H9 (cell line): ENCODE measurements around the gene CCDC134. TPM values are rescaled to one million over a fixed set of nuclear protein-coding genes. Genes with fewer than 3 reads are reported as not detected.

Source experiments
- DNase-seq: peaks from one replicate; pipeline ENCODE4 v3.0.0-alpha.2; 2017
- H2AFZ ChIP-seq: one replicate; pipeline ENCODE4 v1.6.1; 2013; ENCODE audit warnings: mild to moderate bottlenecking, low read length, control low read depth, moderate library complexity
- H2AK5ac ChIP-seq: 2 replicates; pipeline ENCODE4 v1.6.1; 2013; ENCODE audit warnings: low read length, control low read depth, mixed read lengths; ENCODE audit not compliant: insufficient read length
- H2BK120ac ChIP-seq: one replicate; pipeline ENCODE4 v1.6.1; 2013; ENCODE audit warnings: low read depth, mild to moderate bottlenecking, low read length, control low read depth, inconsistent platforms; ENCODE audit not compliant: poor library complexity, severe bottlenecking
- H2BK12ac ChIP-seq: 2 replicates; pipeline ENCODE4 v1.6.1; 2013; ENCODE audit warnings: low read length, control low read depth, mixed read lengths, low read depth; ENCODE audit not compliant: insufficient read length
- H2BK15ac ChIP-seq: 2 replicates; pipeline ENCODE4 v1.6.1; 2013; ENCODE audit warnings: low read depth, low read length, control low read depth
- H2BK20ac ChIP-seq: one replicate; pipeline ENCODE4 v1.6.1; 2013; ENCODE audit warnings: low read depth, mild to moderate bottlenecking, low read length, control low read depth, inconsistent platforms; ENCODE audit not compliant: poor library complexity, severe bottlenecking
- H2BK5ac ChIP-seq: 2 replicates; pipeline ENCODE4 v1.6.1; 2013; ENCODE audit warnings: low read length, control low read depth, mixed read lengths; ENCODE audit not compliant: insufficient read length
- H3K14ac ChIP-seq: 2 replicates; pipeline ENCODE4 v1.6.1; 2013; ENCODE audit warnings: low read length, control low read depth; ENCODE audit not compliant: insufficient read depth
- H3K18ac ChIP-seq: 2 replicates; pipeline ENCODE4 v1.6.1; 2013; ENCODE audit warnings: low read depth, mild to moderate bottlenecking, mixed read lengths, low read length, control low read depth; ENCODE audit not compliant: insufficient read length
- H3K23ac ChIP-seq: 2 replicates; pipeline ENCODE4 v1.6.1; 2013; ENCODE audit warnings: low read length, control low read depth, mixed read lengths, low read depth; ENCODE audit not compliant: insufficient read length
- H3K23me2 ChIP-seq: 2 replicates; pipeline ENCODE4 v1.6.1; 2013; ENCODE audit warnings: low read depth, mild to moderate bottlenecking, mixed read lengths, low read length, control low read depth; ENCODE audit not compliant: insufficient read length, poor library complexity, severe bottlenecking
- H3K27ac ChIP-seq: 2 replicates; pipeline ENCODE4 v1.5.1; 2013; ENCODE audit warnings: low read length, control low read depth, mixed read lengths, low read depth; ENCODE audit not compliant: insufficient read length
- H3K27me3 ChIP-seq: 2 replicates; pipeline ENCODE4 v1.6.1; 2013; ENCODE audit warnings: low read length, control low read depth, inconsistent platforms; ENCODE audit not compliant: insufficient read depth
- H3K4ac ChIP-seq: 2 replicates; pipeline ENCODE4 v1.6.1; 2013; ENCODE audit warnings: low read depth, mild to moderate bottlenecking, control low read depth, inconsistent platforms, low read length, moderate library complexity
- H3K4me1 ChIP-seq: 2 replicates; pipeline ENCODE4 v1.6.1; 2013; ENCODE audit warnings: low read length, control low read depth, inconsistent platforms; ENCODE audit not compliant: insufficient read depth
- H3K4me2 ChIP-seq: 2 replicates; pipeline ENCODE4 v1.6.1; 2013; ENCODE audit warnings: low read length, control low read depth, mixed read lengths; ENCODE audit not compliant: insufficient read length, insufficient read depth
- H3K56ac ChIP-seq: 2 replicates; pipeline ENCODE4 v1.6.1; 2013; ENCODE audit warnings: low read depth, mild to moderate bottlenecking, mixed read lengths, low read length, control low read depth; ENCODE audit not compliant: insufficient read length
- H3K79me1 ChIP-seq: 2 replicates; pipeline ENCODE4 v1.6.1; 2013; ENCODE audit warnings: low read depth, mild to moderate bottlenecking, moderate library complexity, low read length, control low read depth, inconsistent platforms; ENCODE audit not compliant: insufficient read depth, poor library complexity, severe bottlenecking
- H3K79me2 ChIP-seq: 2 replicates; pipeline ENCODE4 v1.6.1; 2013; ENCODE audit warnings: low read length, control low read depth, inconsistent platforms; ENCODE audit not compliant: insufficient read depth
- H3K9ac ChIP-seq: 2 replicates; pipeline ENCODE4 v1.6.1; 2013; ENCODE audit warnings: low read length, control low read depth, mixed read lengths; ENCODE audit not compliant: insufficient read length; ENCODE audit errors: extremely low read depth
- H3K9me3 ChIP-seq: one replicate; pipeline ENCODE4 v1.6.1; 2013; ENCODE audit warnings: low read depth, low read length, inconsistent platforms; ENCODE audit not compliant: control insufficient read depth
- H3T11ph ChIP-seq: one replicate; pipeline ENCODE4 v1.6.1; 2013; ENCODE audit warnings: mild to moderate bottlenecking, low read length, control low read depth, inconsistent platforms
- H4K20me1 ChIP-seq: one replicate; pipeline ENCODE4 v1.6.1; 2013; ENCODE audit not compliant: control insufficient read depth, insufficient read length, insufficient read depth
- H4K5ac ChIP-seq: 2 replicates; pipeline ENCODE4 v1.6.1; 2013; ENCODE audit warnings: low read depth, mild to moderate bottlenecking, mixed read lengths, low read length, control low read depth; ENCODE audit not compliant: insufficient read length
- H4K8ac ChIP-seq: replicated peaks from 2 replicates; pipeline ENCODE4 v1.6.1; 2013; ENCODE audit warnings: low read length, control low read depth, mixed read lengths, low read depth; ENCODE audit not compliant: insufficient read length
- H4K91ac ChIP-seq: 2 replicates; pipeline ENCODE4 v1.6.1; 2013; ENCODE audit warnings: low read depth, mild to moderate bottlenecking, moderate library complexity, mixed read lengths, low read length, control low read depth; ENCODE audit not compliant: insufficient read length
- H3K27ac Mint-ChIP-seq, 3 experiments: 2 replicates in 2 of 3; 3 replicates in 1 of 3; pipeline ENCODE4 v1.8.0; 2020 to 2021; ENCODE audit warnings: mixed read lengths in 3 of 3, mild to moderate bottlenecking in 1 of 3, moderate library complexity in 1 of 3
- H3K27me3 Mint-ChIP-seq: 2 replicates; pipeline ENCODE4 v1.8.0; 2021; ENCODE audit warnings: low read depth, mild to moderate bottlenecking, moderate library complexity, mixed read lengths
- H3K36me3 Mint-ChIP-seq, 3 experiments: 2 replicates in 2 of 3; 3 replicates in 1 of 3; pipeline ENCODE4 v1.8.0; 2020 to 2021; ENCODE audit warnings: low read depth in 3 of 3, mixed read lengths in 3 of 3; ENCODE audit not compliant: insufficient read depth in 1 of 3
- H3K4me1 Mint-ChIP-seq, 2 experiments: 2 replicates each; pipeline ENCODE4 v1.8.0; 2020; ENCODE audit warnings: mixed read lengths in 2 of 2
- H3K4me3 Mint-ChIP-seq, 2 experiments: 2 replicates in 1 of 2; 3 replicates in 1 of 2; pipeline ENCODE4 v1.8.0; 2020 to 2021; ENCODE audit warnings: mild to moderate bottlenecking in 2 of 2, mixed read lengths in 2 of 2, moderate library complexity in 1 of 2
- H3K9me3 Mint-ChIP-seq, 2 experiments: 2 replicates in 1 of 2; 3 replicates in 1 of 2; pipeline ENCODE4 v1.8.0; 2020; ENCODE audit warnings: mild to moderate bottlenecking in 2 of 2, mixed read lengths in 2 of 2, moderate library complexity in 1 of 2
- WGBS: extraction: QIAGEN DNeasy Blood & Tissue Kit; methylation state at CpG from one replicate; pipeline ENCODE4 v1.1.7; 2013; ENCODE audit warnings: missing lambda C conversion rate, low lambda C conversion rate, mixed read lengths; ENCODE audit not compliant: insufficient read length; ENCODE audit errors: extremely low coverage; 5-methylcytosine and 5-hydroxymethylcytosine counted together
- total RNA-seq: library from RNA; stranded (reverse); gene quantifications from 2 replicates; pipeline ENCODE4 v1.2.1, GENCODE V29; 2021
- TF ChIP-seq, protein P1 (sequence below): fragments of 200-600 bp; sonication (generic); conservative IDR thresholded peaks from 3 replicates; pipeline ENCODE4 v1.8.0; 2021; ENCODE audit warnings: antibody characterized with exemption, mild to moderate bottlenecking

The CCDC134 gene
- total RNA-seq, 1 experiment from 2014 or later, result 20.7 TPM

DNA sequence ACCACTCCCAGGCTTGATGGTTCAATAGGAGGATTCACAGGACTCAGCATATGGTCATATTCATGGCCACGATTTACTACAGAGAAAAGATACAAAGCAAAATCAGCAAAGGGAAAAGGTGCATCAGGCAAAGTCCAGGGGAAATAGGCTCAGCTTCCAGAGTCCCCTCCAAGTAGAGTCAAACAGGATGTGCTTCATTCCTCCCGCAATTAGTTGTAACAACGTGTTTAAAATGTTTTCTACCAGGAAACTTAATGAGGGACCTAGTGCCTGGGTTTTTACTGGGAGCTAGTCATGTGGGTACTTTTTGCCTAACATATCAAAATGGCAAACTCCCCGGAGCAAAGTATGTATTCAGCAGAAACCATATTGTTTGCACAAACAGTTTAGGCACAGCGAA lies 17.5 kb downstream of the CCDC134 start:
- Histone ChIP-seq H3K9ac (no peak overlapping the region), H4K8ac (no peak overlapping the region), H3K79me1 (no peaks in the 10 kb centered on the region), H3K18ac (no peak overlapping the region), H2BK120ac (no peak overlapping the region), H3K4me1 (no peaks in the 10 kb centered on the region), H4K5ac (no peak overlapping the region), H4K91ac (no peak overlapping the region), H2BK20ac (no peak overlapping the region), H2BK5ac (no peak overlapping the region), H3K9me3 (no peaks in the 10 kb centered on the region), H3T11ph (no peak overlapping the region), H3K27ac (no peak overlapping the region), H3K56ac (no peak overlapping the region), H2BK12ac (no peak overlapping the region), H3K27me3 (no peaks in the 10 kb centered on the region), H2AFZ (no peak overlapping the region), H3K79me2 (no peaks in the 10 kb centered on the region), H3K4ac (no peak overlapping the region), H2AK5ac (no peak overlapping the region), H2BK15ac (no peak overlapping the region), H3K23me2 (no peaks in the 10 kb centered on the region), H3K4me2 (no peak overlapping the region), H3K14ac (no peak overlapping the region), H4K20me1 (no peaks in the 10 kb centered on the region), H3K23ac (no peak overlapping the region)
- no peak for DNase-seq
- H3K27ac Mint-ChIP-seq, result no peak overlapping the region
- no peaks in the 10 kb centered on the region for H3K27me3 Mint-ChIP-seq
- no CpG with 5 or more reads among the region's 5 CpGs for WGBS
- H3K4me3 Mint-ChIP-seq, result no peak overlapping the region
- no peaks in the 10 kb centered on the region for H3K9me3 Mint-ChIP-seq
- peaks cover 9 to 54% (median 32%) of the 10 kb centered on the region in 3 experiments for H3K36me3 Mint-ChIP-seq
- H3K4me1 Mint-ChIP-seq, result peaks cover 0 to 8% of the 10 kb centered on the region in 2 experiments; a peak in 1 of 4 replicates
- TF ChIP-seq, protein P1, sequence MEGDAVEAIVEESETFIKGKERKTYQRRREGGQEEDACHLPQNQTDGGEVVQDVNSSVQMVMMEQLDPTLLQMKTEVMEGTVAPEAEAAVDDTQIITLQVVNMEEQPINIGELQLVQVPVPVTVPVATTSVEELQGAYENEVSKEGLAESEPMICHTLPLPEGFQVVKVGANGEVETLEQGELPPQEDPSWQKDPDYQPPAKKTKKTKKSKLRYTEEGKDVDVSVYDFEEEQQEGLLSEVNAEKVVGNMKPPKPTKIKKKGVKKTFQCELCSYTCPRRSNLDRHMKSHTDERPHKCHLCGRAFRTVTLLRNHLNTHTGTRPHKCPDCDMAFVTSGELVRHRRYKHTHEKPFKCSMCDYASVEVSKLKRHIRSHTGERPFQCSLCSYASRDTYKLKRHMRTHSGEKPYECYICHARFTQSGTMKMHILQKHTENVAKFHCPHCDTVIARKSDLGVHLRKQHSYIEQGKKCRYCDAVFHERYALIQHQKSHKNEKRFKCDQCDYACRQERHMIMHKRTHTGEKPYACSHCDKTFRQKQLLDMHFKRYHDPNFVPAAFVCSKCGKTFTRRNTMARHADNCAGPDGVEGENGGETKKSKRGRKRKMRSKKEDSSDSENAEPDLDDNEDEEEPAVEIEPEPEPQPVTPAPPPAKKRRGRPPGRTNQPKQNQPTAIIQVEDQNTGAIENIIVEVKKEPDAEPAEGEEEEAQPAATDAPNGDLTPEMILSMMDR, result no peak
